C4-2B (cell line): ENCODE data around the gene TMPRSS6.

ENCODE experiments used
- H3K27ac ChIP-seq: fragments of 450-650 bp; 2 replicates; pipeline ENCODE4 v1.5.1; 2017
- ZFX ChIP-seq: fragments of 450-650 bp; IDR thresholded peaks from 2 replicates; pipeline ENCODE4 v1.6.1; 2017
- TF ChIP-seq, protein P1 (sequence below): fragments of 450-650 bp; conservative IDR thresholded peaks from 2 replicates; pipeline ENCODE4 v1.5.1; 2017; ENCODE audit warnings: mild to moderate bottlenecking

Gene TMPRSS6

DNA sequence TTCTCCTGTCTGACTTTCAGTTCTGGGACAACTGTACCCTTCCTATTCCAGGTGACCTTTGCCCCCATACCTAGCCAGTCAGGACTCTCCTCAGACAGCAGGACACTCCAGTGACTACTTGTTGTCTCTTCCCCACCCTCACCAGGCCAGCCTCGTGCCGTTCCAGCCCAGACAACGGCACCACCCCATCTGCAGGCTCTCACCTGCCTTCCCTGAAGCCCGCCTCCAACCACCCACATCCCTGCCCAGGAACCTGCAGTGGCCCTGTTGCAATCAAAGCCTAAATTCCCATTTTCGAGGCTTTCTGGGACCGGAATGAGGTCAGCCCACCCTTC, 36.5 kb upstream of the TMPRSS6 start:
- TF ChIP-seq ZFX, result no peak
- TF ChIP-seq, protein P1, sequence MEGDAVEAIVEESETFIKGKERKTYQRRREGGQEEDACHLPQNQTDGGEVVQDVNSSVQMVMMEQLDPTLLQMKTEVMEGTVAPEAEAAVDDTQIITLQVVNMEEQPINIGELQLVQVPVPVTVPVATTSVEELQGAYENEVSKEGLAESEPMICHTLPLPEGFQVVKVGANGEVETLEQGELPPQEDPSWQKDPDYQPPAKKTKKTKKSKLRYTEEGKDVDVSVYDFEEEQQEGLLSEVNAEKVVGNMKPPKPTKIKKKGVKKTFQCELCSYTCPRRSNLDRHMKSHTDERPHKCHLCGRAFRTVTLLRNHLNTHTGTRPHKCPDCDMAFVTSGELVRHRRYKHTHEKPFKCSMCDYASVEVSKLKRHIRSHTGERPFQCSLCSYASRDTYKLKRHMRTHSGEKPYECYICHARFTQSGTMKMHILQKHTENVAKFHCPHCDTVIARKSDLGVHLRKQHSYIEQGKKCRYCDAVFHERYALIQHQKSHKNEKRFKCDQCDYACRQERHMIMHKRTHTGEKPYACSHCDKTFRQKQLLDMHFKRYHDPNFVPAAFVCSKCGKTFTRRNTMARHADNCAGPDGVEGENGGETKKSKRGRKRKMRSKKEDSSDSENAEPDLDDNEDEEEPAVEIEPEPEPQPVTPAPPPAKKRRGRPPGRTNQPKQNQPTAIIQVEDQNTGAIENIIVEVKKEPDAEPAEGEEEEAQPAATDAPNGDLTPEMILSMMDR, result no peak

DNA sequence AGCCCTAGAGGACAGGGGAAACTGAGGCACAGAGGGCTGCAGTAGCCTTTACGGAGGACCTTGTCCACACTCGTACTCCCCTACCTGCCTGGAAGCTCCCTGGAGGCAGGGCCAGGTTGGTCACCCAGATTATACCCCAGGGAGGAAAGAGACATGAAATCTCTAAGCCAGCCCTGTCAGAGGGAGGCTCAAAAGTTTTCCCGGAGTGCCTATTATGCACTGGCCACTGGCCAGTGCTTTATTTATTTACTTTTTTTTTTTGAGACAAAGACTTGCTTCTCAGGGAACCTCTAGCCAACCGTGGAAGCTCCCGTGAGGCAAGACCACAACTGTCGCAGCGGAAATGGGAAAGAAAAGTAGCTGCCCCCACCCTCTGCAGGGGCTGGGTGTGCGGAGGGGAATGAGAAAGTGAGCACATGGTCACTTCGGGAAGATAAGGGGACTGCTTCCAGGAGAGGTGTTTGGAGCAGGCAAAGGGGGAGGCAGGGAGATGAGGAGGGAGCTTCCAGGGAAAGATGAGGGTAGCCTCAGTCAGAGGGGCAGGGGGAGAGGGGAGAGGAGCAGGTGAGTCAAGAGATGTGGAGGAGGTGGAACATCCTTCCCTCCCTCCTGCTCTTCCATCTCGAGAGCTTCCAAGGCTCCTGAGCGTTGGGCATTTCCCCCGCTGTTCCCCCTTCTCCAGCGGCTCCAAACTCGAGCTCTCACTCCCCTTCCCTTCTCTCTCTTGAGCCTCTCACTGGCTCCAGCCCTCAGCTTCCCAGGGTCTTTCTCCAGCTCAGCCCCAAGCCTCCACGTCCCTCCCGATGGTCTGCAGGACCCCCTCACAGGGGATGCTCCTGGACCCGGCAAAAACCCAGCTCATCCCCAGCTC, 35.9 kb upstream of the TMPRSS6 start:
- TF ChIP-seq, protein P1, result no peak
- no peak for TF ChIP-seq ZFX
- H3K27ac ChIP-seq, result no peak overlapping the region

More for the DNA sequence above, 36.5 kb upstream of the TMPRSS6 start:
- no peak overlapping the region for H3K27ac ChIP-seq

- no peak overlapping the region for H3K27ac ChIP-seq
- TF ChIP-seq, protein P1, result no peak
- TF ChIP-seq ZFX, result no peak
Measured at GRCh38 chr22:37144180-37144554, 34.7 kb upstream of the TMPRSS6 start.

- TF ChIP-seq, protein P1, result no peak
- no peak for TF ChIP-seq ZFX
Measured at GRCh38 chr22:37141971-37142370, 32.5 kb upstream of the TMPRSS6 start.

GRCh38 chr22:37141476-37141875, 32.0 kb upstream of the TMPRSS6 start:
- no peak overlapping the region for H3K27ac ChIP-seq
- no peak for TF ChIP-seq ZFX
- TF ChIP-seq, protein P1, result no peak

More at GRCh38 chr22:37141971-37142370, 32.5 kb upstream of the TMPRSS6 start:
- no peak overlapping the region for H3K27ac ChIP-seq

DNA sequence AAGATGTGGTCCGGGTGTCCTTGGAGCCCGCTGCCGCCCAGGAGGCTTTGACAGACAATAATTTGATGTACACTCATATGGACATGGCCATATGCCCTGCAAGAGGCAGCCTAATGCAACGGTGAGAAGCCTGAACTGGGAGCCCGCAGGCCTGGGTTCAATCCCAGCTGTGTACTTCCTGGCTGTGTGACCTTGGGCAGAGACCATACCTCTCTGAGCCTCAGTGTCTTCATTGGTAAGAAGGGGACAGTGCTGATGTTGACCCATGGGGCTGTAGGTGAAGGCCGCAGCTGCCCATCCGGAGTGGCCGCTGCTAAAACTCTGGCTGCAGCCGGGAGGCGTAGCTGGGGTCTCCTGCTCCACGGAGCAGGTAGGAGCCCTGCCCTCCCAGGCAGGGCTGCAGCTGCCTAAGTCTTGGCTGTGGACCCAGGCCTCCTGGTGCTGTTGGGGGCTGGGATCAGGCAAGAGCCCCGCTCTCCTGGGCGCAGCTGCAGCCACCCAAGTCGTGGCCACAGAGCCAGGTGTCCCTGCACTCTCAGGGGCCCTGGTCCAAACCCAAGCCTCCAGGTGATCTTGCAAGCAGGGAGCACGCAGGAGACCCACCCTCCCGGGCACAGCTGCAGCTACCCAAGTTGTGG, 31.3 kb upstream of the TMPRSS6 start:
- H3K27ac ChIP-seq, result no peak overlapping the region
- TF ChIP-seq, protein P1, result no peak
- no peak for TF ChIP-seq ZFX

DNA sequence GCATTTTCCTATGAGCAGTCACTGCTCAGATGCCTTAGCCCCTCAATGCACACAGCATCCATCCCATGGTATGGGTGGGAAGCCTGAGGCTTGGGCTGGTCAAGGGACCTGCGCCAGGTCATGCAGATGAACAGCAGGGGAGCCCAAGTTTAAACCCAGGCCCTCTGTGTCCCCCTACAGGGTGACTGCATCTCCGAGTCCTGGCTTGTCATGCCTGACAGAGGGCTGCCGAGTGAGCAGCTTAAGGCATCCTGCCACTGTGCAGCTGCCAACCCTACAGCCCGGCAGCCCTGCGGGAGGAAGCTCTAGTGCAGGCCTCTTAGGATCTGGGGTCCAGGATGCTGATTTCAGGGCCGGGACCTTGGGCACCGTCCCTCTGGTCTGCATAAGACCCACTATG, 30.2 kb upstream of the TMPRSS6 start:
- TF ChIP-seq, protein P1, result no peak
- TF ChIP-seq ZFX, result no peak
- H3K27ac ChIP-seq, result no peak overlapping the region
